ENCODE results near the gene GNB1L.

DNA sequence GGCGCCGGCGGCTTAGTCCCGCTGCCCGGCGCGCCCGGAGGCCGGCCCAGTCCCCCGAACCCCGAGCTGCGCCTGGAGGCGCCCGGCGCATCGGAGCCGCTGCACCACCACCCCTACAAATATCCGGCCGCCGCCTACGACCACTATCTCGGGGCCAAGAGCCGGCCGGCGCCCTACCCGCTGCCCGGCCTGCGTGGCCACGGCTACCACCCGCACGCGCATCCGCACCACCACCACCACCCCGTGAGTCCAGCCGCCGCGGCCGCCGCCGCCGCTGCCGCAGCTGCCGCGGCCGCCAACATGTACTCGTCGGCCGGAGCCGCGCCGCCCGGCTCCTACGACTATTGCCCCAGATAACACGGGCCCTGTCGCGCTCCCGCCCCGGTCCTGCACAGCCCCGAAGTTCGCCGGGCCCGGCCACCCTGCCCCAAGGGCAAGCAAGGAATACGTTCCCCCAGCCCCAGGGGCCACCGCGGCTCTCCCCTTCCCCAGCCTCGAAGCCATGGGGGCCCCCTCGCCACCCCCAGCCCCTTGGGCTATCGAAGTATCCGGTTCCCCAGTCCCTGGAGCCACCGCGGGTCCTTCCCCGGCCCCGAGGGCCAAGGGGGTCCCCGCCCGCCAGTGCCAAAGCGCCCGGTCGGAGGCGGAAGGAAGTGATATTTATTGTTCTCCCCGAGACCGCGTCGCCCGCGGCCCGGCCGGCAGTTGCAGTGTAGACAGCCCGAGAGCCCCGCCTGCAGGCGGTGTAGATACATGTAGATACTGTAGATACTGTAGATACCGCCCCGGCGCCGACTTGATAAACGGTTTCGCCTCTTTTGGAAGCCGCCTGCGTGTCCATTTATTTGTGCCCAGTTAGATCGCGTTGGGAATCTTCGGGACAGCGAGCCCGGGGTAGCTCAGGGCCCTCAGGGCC, 87.9 kb downstream of the GNB1L start:
- TF ChIP-seq, protein P1, sequence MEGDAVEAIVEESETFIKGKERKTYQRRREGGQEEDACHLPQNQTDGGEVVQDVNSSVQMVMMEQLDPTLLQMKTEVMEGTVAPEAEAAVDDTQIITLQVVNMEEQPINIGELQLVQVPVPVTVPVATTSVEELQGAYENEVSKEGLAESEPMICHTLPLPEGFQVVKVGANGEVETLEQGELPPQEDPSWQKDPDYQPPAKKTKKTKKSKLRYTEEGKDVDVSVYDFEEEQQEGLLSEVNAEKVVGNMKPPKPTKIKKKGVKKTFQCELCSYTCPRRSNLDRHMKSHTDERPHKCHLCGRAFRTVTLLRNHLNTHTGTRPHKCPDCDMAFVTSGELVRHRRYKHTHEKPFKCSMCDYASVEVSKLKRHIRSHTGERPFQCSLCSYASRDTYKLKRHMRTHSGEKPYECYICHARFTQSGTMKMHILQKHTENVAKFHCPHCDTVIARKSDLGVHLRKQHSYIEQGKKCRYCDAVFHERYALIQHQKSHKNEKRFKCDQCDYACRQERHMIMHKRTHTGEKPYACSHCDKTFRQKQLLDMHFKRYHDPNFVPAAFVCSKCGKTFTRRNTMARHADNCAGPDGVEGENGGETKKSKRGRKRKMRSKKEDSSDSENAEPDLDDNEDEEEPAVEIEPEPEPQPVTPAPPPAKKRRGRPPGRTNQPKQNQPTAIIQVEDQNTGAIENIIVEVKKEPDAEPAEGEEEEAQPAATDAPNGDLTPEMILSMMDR (IDR thresholded peaks at IDR 0.05): peak; percentile 39
- peak; percentile 89 for TF ChIP-seq EZH2 (IDR thresholded peaks at IDR 0.05; ENCODE audit: borderline replicate concordance, insufficient read depth, low read depth, low read length, poor library complexity, severe bottlenecking)

All from B cell (primary cell).